ENCODE measurements around the gene MED13L.

The MED13L gene

GRCh38 chr12:116210131-116210530 lies 67.4 kb downstream of the MED13L start:
- DNase-seq = no peak

DNA sequence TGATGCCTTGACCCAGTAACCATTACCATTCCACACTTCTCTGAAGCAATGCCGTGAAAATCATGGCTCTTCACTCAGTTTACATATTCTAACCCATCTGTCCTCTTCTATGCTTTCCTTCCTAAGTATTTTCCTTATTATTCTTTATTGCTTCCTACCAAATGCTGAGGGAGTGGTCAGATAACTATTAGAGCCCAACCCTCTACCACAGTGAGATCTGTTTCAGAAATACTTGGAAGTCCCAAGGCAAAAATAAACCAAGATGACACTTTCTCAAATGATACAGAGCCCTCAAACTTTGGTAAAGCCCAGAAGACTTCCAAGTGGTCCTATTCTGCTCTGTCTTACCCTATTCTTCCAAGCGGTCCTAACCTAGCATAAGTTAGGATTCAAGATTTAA lies 68.0 kb downstream of the MED13L start:
- no peak for DNase-seq

- DNase-seq = no peak
Measured at GRCh38 chr12:116207274-116207673, 70.2 kb downstream of the MED13L start.

- no peak for DNase-seq
Measured at GRCh38 chr12:116206828-116207227, 70.7 kb downstream of the MED13L start.

DNA sequence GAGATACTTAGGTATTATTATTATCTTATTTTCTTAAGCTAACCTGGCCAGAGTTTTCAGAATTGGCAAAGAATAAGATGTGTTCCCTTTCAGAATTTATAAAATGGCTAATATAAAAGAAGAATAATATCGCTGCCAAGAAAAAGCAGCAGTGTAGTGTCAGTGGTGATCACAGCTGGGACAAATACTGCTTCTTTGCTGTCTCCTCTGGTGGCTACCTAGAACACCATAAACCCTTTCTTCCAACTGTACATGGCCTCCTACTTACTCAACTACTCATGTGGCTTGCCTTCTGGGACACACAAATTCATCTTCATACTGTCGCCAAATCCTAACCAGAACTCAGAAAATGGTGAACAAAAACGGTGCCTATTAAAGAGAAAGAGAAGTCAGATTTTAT lies 72.7 kb downstream of the MED13L start:
- no peak for DNase-seq

- no peak for DNase-seq
Measured at GRCh38 chr12:116204169-116204568, 73.3 kb downstream of the MED13L start.

GRCh38 chr12:116202940-116203339 lies 74.6 kb downstream of the MED13L start:
- DNase-seq = peak; percentile 38

- DNase-seq = no peak
Measured at GRCh38 chr12:116202433-116202832, 75.1 kb downstream of the MED13L start.

GRCh38 chr12:116201908-116202307 lies 75.6 kb downstream of the MED13L start:
- peak; percentile 62 for DNase-seq

- no peak for DNase-seq
Measured at GRCh38 chr12:116201359-116201758, 76.1 kb downstream of the MED13L start.

GRCh38 chr12:116200812-116201211 lies 76.7 kb downstream of the MED13L start:
- peak; percentile 42 for DNase-seq

DNA sequence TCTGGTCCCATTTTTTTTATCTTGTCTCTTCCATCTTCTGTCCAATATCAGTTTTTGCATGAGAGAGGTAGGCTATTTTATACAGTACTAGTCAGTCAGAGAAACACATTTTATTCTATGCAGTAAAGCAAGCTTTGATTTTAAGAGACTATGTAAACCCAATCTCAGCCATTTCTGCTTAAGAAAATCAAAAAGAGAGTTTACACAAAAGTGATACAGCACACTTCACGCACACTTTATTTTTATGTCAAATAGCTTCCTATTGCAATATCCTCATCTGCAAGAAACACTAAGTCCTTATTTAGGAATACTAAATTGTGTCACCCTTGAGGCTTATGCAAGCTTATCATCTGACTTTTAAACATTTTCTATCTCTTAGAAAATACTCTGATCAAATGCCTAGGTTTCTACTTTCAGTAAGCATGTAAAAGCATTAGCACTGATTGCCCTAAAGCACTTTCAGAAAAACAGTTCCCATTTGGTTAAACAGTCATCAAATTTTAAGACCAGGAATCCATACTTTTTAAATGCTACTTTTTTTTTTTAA lies 78.3 kb downstream of the MED13L start:
- no peak for DNase-seq

DNA sequence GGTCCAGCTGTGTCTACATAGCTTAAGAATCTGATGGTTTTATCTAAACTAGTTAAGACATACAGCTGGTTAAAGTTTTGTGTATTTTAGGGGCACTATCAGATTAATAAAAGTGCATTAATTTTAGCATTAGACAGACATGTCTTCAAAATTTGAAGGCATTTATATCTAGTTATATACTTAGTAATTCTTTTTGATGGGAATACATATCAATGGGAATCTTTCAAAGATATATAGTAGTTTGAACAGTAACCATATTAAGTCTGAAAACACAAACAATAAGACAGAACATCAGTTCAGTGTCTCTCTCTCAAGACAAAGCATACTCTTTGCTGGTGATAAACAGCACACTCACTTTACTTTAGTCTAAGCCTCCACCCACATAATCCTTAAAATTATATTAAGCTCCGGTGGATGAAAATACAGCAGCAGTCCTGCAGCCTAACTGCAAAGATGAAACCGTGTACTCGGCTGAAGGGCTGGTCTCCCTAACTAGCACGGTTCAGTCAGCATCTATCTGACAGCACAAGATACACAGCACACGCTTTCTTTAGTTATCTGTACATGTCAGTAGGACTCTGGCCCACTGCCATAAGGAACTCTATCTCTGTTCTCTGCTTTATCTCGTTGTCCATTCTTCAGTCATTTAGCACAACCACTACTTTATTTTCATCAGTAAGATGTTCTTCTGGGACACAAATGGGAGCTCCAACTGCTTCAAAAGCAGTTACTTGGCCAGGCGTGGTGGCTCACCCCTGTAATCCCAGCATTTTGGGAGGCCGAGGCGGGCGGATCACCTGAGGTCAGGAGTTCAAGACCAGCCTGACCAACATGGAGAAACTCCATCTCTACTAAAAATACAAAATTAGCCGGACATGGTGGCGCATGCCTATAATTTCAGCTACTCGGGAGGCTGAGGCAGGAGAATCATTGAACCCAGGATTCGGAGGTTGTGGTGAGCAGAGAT lies 80.5 kb downstream of the MED13L start:
- no peak for DNase-seq

DNA sequence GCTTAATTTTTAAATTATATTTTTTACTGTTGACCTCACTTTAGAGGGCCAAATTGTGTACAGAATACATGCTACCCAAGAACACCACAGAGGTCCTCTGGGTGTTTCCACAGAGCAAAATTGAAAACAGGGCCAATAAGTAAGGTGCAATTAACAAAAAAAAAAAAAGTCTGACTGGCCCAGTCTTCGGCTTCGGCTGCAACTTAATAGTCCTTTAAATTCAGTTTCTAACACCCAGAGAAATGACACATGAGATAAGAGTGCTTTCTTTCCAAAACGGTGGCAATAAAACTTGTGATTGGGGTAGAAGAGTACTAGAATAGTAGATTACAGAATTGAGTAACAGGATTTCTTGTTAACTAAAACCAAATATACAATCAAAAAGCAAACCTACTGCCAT lies 81.3 kb downstream of the MED13L start:
- DNase-seq = no peak

DNA sequence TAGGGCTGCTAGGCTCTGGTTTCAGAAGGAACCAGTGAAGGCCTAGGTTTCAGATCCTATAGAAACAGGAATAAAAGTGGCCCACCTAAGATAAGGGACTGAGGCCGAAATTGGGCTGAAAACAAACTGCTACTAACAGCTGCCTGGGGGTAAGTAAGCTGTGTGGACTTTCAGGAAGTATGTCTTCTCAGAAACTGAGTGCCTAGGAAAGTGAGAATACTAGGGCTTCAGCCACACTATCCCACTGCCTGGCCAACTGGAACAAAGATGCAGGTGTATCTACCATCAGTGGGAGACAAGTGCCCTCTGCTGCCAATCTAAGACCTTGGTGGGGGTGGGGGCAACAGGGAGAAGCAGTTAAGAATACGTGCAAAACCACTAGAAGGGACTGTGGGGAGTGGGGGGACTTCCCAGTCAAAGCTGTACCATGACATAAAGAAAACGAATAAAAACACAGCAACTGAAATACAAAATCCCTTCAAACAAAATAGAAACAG lies 82.5 kb downstream of the MED13L start:
- no peak for DNase-seq

DNA sequence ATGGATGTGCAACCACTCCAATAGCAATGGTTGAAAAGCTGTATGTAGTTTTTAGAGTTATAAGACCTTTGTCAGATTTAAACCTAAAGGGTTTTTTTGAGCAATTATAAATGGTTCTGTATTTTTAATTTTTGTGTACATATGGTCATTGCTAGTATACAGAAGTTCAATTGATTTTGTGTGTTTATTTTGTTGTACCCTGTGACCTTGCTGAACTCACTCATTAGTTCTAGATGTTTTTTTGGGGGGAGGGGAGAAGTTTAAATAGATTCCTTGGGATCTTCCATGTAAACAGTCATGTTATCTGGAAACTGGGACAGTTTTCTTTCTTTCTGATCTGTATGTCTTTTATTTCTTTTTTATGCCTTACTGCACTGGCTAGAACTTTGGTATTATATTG lies 87.8 kb downstream of the MED13L start:
- no peak for DNase-seq

DNA sequence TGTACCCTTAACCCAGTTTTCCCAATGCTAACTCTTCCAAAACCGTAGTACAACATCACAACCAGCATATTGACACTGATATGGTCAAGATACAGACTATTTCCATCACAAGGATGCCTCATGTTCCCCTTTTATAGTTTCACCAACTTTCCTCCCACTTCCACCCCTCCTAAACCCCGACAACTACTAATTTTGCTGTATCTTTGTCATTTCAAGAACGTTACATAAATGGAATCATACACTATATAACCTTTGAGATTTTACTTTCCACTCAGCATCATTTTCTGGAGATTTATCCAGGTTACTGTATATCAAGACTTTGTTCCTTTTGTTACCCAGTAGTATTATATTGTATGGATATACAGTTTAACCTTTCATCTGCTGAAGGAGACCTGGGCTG lies 88.9 kb downstream of the MED13L start:
- no peak for DNase-seq

- no peak for DNase-seq
Measured at GRCh38 chr12:116187151-116187511, 90.4 kb downstream of the MED13L start.

DNA sequence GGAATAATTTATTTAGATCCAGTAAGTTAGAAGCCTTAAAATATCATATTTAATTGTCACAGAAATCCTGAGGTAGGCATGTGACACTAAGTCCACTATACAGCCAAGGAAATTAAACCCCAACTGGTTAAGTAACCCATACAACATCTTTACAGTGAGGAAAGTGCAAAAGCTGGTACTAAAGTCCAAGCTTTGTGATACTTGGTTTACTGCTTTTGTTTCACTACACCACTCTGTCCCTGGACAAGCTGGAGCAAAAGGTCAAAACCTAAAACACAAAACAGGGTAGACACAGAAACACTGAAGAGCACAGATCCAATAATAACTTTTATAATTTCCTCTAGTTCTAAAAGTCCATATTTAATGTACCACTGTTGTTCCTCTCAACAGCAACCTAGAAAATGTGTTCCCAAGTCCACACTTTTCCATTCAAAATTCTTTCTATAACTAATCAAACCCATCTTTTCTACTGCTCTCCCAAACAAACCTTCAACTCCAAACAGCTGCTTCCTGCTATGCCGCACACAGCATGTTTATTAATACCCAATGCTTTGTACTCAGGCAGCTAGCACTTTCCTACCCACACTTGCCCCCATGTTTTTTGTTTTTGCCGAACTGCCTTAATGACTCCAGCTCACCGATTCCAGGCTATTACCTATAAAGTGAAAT lies 90.9 kb downstream of the MED13L start:
- DNase-seq = no peak

DNA sequence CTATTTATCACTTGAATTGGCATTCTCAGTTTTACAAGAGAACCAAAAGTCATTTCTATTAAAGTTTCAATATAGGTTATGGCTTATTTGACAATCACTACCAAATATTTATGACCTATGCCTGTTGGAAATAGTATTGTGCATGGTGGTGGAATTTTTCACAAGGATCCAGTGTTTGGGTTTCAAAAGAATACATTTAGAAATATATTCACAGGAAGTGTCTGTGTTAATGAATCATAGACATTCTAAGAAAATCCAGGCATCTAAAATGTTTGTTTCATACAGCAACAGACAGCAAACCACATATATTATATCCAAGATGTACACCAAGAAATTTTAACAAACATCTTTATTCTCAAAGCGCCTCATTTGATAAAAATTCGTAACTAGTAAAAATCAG lies 92.7 kb downstream of the MED13L start:
- peak; percentile 53 for DNase-seq

DNA sequence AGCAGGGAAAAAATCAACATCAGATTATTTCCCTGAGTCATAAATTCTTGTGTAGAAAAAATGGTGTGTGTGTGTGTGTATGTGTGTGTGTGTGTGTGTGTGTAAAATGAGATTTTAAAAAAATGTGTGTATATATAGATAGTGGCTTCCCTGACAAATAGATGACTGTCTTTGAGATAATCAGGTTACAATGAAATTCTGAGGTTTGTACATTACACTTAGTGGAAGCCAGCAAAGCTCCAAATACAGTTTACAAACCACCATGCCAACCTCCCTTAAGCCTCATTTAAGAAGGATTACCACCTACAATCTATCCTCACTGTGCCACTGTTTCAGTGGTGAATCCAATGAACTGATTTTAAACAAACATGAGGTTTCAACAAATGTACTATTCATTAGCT lies 93.8 kb downstream of the MED13L start:
- DNase-seq = peak; percentile 30

DNA sequence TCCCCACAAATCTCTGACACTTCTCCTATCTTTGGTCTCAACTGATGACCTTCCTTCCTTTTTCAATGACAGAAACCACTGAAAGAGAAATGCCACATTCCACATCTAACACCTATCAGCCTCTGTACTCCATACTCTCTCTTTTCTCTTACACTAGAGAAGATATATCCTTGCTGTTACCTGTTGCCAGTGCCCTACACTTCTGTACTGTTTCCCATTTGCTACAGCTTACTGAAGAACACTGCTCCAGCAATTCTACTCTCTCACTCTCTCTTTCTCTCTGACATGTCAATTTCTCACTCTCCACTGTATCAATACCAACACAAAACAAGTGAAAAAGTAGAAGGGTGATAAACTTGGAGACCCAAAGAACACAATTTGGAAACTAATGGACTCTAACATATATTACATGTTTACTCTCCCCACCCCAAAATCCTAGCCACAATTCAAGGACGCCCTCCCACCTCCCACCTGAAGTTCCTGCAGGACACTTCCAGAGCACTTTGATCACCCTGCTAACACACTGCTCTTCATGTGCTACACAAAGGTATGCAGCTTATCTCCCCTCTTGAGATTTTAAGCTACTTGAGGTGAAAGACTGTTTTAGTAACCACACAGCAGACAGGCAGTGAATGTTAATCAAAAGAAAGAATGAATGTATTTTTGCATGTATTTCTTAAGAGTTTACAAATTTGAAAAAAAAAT lies 95.0 kb downstream of the MED13L start:
- no peak for DNase-seq

DNA sequence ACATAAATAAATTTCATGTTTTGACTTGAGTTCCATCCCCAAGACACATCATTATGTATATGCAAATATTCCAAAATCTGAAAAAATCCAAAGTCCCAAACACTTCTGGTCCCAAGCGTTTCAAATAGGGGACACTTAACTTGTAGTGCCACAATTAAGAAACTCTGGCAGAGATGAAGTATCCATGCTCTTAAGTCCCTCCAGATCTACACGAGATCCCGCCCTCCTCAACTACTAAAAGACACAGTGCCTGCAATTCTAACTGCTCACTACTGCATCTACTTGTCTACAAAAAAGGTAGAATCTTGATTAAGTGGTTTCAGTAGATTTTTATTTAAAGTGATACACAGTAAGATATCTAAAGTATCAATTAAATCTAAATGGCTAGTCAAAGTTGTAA lies 97.0 kb downstream of the MED13L start:
- DNase-seq = no peak

All from HCEC 1CT (cell line).